ENCODE measurements around the gene ZIC4.

- TF ChIP-seq CTCF (IDR thresholded peaks at IDR 0.05): no peak
- no peak for TF ChIP-seq POLR2AphosphoS5 (IDR thresholded peaks at IDR 0.05)
- no peak for TF ChIP-seq POLR2A (IDR thresholded peaks at IDR 0.05)
- no peak for TF ChIP-seq EP300 (IDR thresholded peaks at IDR 0.05)
Measured at GRCh38 chr3:147423537-147423797, 17.1 kb upstream of the ZIC4 start.
